ENCODE data around the gene SMARCAL1. TPM values are rescaled to one million over a fixed set of nuclear protein-coding genes. Genes with fewer than 3 reads are reported as not detected.

SMARCAL1 gene
- total RNA-seq, 1 experiment from 2014 or later, result 20.9 TPM

DNA sequence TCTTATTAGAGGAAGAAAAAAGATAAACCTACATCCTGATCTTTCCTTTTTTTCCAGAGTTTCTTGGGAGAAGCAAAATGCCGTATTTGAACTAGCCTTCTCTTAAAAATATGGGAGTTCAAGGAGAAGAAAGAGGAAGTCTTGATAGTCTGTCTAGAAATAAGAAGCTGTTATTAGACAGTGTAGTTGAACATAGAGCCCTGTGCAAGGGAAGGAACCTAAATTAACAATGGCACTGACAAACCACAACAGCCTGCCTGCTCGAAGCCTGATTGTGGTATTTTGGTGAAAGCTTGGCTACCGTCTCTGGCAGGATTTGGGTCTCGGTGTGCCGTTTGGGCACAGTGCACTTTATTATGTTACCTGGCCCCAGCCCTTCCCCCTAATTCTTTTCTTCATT lies 17.1 kb downstream of the SMARCAL1 start:
- Mint-ChIP-seq H3K27ac (no peak overlapping the region), H3K36me3 (peaks cover 49% of the 10 kb centered on the region), H3K27me3 (ENCODE audit: low read depth) (no peaks in the 10 kb centered on the region), H3K9me3 (peaks cover 4% of the 10 kb centered on the region; the same call in 1 of the 2 replicates), H3K4me1 (no peaks in the 10 kb centered on the region), H3K4me3 (no peak overlapping the region)
- CTCF ChIA-PET, result no interaction called here
- TF ChIP-seq, protein P1, sequence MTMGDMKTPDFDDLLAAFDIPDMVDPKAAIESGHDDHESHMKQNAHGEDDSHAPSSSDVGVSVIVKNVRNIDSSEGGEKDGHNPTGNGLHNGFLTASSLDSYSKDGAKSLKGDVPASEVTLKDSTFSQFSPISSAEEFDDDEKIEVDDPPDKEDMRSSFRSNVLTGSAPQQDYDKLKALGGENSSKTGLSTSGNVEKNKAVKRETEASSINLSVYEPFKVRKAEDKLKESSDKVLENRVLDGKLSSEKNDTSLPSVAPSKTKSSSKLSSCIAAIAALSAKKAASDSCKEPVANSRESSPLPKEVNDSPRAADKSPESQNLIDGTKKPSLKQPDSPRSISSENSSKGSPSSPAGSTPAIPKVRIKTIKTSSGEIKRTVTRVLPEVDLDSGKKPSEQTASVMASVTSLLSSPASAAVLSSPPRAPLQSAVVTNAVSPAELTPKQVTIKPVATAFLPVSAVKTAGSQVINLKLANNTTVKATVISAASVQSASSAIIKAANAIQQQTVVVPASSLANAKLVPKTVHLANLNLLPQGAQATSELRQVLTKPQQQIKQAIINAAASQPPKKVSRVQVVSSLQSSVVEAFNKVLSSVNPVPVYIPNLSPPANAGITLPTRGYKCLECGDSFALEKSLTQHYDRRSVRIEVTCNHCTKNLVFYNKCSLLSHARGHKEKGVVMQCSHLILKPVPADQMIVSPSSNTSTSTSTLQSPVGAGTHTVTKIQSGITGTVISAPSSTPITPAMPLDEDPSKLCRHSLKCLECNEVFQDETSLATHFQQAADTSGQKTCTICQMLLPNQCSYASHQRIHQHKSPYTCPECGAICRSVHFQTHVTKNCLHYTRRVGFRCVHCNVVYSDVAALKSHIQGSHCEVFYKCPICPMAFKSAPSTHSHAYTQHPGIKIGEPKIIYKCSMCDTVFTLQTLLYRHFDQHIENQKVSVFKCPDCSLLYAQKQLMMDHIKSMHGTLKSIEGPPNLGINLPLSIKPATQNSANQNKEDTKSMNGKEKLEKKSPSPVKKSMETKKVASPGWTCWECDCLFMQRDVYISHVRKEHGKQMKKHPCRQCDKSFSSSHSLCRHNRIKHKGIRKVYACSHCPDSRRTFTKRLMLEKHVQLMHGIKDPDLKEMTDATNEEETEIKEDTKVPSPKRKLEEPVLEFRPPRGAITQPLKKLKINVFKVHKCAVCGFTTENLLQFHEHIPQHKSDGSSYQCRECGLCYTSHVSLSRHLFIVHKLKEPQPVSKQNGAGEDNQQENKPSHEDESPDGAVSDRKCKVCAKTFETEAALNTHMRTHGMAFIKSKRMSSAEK (CRISPR knock-in tag; IDR thresholded peaks at IDR 0.05; ENCODE audit: borderline replicate concordance), result no peak
- no peak for TF ChIP-seq NR2C2 (CRISPR knock-in tag; IDR thresholded peaks at IDR 0.05)
- TF ChIP-seq NFATC4 (CRISPR knock-in tag; IDR thresholded peaks at IDR 0.05), result no peak
- TF ChIP-seq ELF4 (CRISPR knock-in tag; IDR thresholded peaks at IDR 0.05; ENCODE audit: low read depth), result no peak
- TF ChIP-seq, protein P2, sequence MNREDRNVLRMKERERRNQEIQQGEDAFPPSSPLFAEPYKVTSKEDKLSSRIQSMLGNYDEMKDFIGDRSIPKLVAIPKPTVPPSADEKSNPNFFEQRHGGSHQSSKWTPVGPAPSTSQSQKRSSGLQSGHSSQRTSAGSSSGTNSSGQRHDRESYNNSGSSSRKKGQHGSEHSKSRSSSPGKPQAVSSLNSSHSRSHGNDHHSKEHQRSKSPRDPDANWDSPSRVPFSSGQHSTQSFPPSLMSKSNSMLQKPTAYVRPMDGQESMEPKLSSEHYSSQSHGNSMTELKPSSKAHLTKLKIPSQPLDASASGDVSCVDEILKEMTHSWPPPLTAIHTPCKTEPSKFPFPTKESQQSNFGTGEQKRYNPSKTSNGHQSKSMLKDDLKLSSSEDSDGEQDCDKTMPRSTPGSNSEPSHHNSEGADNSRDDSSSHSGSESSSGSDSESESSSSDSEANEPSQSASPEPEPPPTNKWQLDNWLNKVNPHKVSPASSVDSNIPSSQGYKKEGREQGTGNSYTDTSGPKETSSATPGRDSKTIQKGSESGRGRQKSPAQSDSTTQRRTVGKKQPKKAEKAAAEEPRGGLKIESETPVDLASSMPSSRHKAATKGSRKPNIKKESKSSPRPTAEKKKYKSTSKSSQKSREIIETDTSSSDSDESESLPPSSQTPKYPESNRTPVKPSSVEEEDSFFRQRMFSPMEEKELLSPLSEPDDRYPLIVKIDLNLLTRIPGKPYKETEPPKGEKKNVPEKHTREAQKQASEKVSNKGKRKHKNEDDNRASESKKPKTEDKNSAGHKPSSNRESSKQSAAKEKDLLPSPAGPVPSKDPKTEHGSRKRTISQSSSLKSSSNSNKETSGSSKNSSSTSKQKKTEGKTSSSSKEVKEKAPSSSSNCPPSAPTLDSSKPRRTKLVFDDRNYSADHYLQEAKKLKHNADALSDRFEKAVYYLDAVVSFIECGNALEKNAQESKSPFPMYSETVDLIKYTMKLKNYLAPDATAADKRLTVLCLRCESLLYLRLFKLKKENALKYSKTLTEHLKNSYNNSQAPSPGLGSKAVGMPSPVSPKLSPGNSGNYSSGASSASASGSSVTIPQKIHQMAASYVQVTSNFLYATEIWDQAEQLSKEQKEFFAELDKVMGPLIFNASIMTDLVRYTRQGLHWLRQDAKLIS (CRISPR knock-in tag; IDR thresholded peaks at IDR 0.05; ENCODE audit: borderline replicate concordance), result no peak
- TF ChIP-seq NFYB (CRISPR knock-in tag; conservative IDR thresholded peaks at IDR 0.05; ENCODE audit: low read depth), result no peak
- TF ChIP-seq, protein P3, sequence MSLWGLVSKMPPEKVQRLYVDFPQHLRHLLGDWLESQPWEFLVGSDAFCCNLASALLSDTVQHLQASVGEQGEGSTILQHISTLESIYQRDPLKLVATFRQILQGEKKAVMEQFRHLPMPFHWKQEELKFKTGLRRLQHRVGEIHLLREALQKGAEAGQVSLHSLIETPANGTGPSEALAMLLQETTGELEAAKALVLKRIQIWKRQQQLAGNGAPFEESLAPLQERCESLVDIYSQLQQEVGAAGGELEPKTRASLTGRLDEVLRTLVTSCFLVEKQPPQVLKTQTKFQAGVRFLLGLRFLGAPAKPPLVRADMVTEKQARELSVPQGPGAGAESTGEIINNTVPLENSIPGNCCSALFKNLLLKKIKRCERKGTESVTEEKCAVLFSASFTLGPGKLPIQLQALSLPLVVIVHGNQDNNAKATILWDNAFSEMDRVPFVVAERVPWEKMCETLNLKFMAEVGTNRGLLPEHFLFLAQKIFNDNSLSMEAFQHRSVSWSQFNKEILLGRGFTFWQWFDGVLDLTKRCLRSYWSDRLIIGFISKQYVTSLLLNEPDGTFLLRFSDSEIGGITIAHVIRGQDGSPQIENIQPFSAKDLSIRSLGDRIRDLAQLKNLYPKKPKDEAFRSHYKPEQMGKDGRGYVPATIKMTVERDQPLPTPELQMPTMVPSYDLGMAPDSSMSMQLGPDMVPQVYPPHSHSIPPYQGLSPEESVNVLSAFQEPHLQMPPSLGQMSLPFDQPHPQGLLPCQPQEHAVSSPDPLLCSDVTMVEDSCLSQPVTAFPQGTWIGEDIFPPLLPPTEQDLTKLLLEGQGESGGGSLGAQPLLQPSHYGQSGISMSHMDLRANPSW (CRISPR knock-in tag; conservative IDR thresholded peaks at IDR 0.05; ENCODE audit: low read depth), result no peak
- no peak for TF ChIP-seq JAZF1 (CRISPR knock-in tag; IDR thresholded peaks at IDR 0.05)
- TF ChIP-seq IRF2 (CRISPR knock-in tag; IDR thresholded peaks at IDR 0.05; ENCODE audit: borderline replicate concordance, low read depth), result no peak
- TF ChIP-seq, protein P4, sequence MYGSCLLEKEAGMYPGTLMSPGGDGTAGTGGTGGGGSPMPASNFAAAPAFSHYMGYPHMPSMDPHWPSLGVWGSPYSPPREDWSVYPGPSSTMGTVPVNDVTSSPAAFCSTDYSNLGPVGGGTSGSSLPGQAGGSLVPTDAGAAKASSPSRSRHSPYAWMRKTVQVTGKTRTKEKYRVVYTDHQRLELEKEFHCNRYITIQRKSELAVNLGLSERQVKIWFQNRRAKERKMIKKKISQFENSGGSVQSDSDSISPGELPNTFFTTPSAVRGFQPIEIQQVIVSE (CRISPR knock-in tag; IDR thresholded peaks at IDR 0.05; ENCODE audit: borderline replicate concordance), result no peak
- TF ChIP-seq, protein P5, sequence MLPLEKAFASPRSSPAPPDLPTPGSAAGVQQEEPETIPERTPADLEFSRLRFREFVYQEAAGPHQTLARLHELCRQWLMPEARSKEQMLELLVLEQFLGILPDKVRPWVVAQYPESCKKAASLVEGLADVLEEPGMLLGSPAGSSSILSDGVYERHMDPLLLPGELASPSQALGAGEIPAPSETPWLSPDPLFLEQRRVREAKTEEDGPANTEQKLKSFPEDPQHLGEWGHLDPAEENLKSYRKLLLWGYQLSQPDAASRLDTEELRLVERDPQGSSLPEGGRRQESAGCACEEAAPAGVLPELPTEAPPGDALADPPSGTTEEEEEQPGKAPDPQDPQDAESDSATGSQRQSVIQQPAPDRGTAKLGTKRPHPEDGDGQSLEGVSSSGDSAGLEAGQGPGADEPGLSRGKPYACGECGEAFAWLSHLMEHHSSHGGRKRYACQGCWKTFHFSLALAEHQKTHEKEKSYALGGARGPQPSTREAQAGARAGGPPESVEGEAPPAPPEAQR (CRISPR knock-in tag; IDR thresholded peaks at IDR 0.05), result no peak
- POLR2A ChIA-PET, result interaction anchor here (0.5 kb wide), 1 partner anchor 19 kb away, joined by 3 read pairs; no protein-coding TSS in a partner anchor
- no peak for ATAC-seq
- DNase-seq (ENCODE audit: low spot score), result no peak
